ENCODE data around the gene PRKN.

PRKN gene

DNA sequence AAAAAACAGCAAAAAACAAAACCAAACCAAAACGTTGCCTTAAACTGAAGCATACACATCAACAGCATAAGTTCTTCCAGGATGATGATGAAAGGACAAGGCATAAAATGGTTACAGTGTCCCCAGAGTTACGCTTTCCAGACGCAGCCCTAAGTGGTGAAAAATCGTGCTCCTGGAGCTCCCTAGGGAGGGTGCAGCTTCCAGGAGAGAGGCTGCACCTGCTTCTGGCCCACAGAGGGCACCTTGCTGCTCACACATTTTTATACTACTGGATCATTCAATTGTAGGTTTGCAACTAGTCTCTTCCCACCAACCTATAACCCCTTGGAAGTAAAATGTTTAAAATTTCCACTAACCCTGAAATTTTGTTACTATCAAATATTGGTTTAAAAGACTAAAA is 115.0 kb downstream of the PRKN start:
- Histone ChIP-seq H3K27ac (ENCODE audit: extremely low read depth, low read depth, low read length) (no peak overlapping the region), H3K36me3 (ENCODE audit: control insufficient read depth in 2 of 2, insufficient read depth in 1 of 2, low read length in 2 of 2) (no peaks in the 10 kb centered on the region), H3K9me3 (ENCODE audit: control insufficient read depth, insufficient read depth, low read depth, low read length) (no peaks in the 10 kb centered on the region), H3K4me3 (ENCODE audit: low read depth, low read length) (no peak overlapping the region), H3K4me1 (ENCODE audit: control insufficient read depth, insufficient read depth, low read length) (no peaks in the 10 kb centered on the region)
- POLR2A ChIA-PET, result no interaction called here
- CTCF ChIA-PET, result interaction anchor here (0.8 kb wide), 1 partner anchor 279 kb away, joined by 3 read pairs; no protein-coding TSS in a partner anchor
- TF ChIP-seq, protein P1, sequence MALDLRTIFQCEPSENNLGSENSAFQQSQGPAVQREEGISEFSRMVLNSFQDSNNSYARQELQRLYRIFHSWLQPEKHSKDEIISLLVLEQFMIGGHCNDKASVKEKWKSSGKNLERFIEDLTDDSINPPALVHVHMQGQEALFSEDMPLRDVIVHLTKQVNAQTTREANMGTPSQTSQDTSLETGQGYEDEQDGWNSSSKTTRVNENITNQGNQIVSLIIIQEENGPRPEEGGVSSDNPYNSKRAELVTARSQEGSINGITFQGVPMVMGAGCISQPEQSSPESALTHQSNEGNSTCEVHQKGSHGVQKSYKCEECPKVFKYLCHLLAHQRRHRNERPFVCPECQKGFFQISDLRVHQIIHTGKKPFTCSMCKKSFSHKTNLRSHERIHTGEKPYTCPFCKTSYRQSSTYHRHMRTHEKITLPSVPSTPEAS (tag by site-specific recombination; IDR thresholded peaks at IDR 0.05), result no peak

DNA sequence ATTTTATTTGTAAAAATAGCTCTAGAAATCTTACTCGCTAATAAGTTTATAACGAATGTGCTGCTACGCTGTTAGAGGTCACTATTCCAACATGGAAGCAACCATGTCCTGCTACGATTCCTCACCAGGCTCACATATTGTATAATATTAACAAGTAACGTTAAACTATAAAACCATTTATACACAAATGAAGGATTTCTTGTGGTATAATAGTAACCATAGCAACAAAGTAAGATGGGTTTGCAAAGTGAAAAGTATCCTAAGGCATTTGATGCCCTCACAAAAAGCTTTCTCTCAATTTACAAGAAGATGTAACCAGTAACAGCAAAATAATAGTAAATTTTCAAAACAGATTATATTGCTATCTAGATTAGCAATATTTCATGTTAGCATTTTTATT is 117.2 kb downstream of the PRKN start:
- no peaks in the 10 kb centered on the region for H3K36me3 ChIP-seq (ENCODE audit: control insufficient read depth in 2 of 2, insufficient read depth in 1 of 2, low read length in 2 of 2)
- CTCF ChIA-PET, result no interaction called here
- H3K4me3 ChIP-seq (ENCODE audit: low read depth, low read length), result no peak overlapping the region
- TF ChIP-seq ZNF488 (tag by site-specific recombination; IDR thresholded peaks at IDR 0.05) (no peak), ZSCAN30 (tag by site-specific recombination; IDR thresholded peaks at IDR 0.05) (no peak), KLF1 (tag by site-specific recombination; IDR thresholded peaks at IDR 0.05) (no peak), ZNF76 (tag by site-specific recombination; IDR thresholded peaks at IDR 0.05; ENCODE audit: borderline replicate concordance, low read depth) (no peak), ZNF155 (tag by site-specific recombination; IDR thresholded peaks at IDR 0.05) (no peak), ZNF292 (tag by site-specific recombination; IDR thresholded peaks at IDR 0.05; ENCODE audit: borderline replicate concordance, low read depth) (no peak), ZNF518A (tag by site-specific recombination; conservative IDR thresholded peaks at IDR 0.05; ENCODE audit: low read depth) (no peak), ZNF140 (tag by site-specific recombination; IDR thresholded peaks at IDR 0.05) (no peak), ZNF366 (tag by site-specific recombination; conservative IDR thresholded peaks at IDR 0.05) (no peak), ZSCAN23 (tag by site-specific recombination; IDR thresholded peaks at IDR 0.05) (no peak), ZNF19 (tag by site-specific recombination; IDR thresholded peaks at IDR 0.05; ENCODE audit: low read depth) (no peak), ZXDB (tag by site-specific recombination; IDR thresholded peaks at IDR 0.05) (no peak), ZNF623 (tag by site-specific recombination; IDR thresholded peaks at IDR 0.05) (no peak), ZNF571 (tag by site-specific recombination; IDR thresholded peaks at IDR 0.05) (no peak), ZFP69B (tag by site-specific recombination; IDR thresholded peaks at IDR 0.05) (no peak), ZNF664 (tag by site-specific recombination; IDR thresholded peaks at IDR 0.05) (no peak), ZNF777 (tag by site-specific recombination; IDR thresholded peaks at IDR 0.05; ENCODE audit: borderline replicate concordance) (no peak), ZNF837 (tag by site-specific recombination; IDR thresholded peaks at IDR 0.05) (no peak), ZNF658 (tag by site-specific recombination; IDR thresholded peaks at IDR 0.05) (no peak)
- no peaks in the 10 kb centered on the region for H3K9me3 ChIP-seq (ENCODE audit: control insufficient read depth, insufficient read depth, low read depth, low read length)
- H3K27ac ChIP-seq (ENCODE audit: extremely low read depth, low read depth, low read length), result no peak overlapping the region
- no peaks in the 10 kb centered on the region for H3K4me1 ChIP-seq (ENCODE audit: control insufficient read depth, insufficient read depth, low read length)
- POLR2A ChIA-PET, result no interaction called here
